GM12878 (cell line): ENCODE results near the gene KDM5B. TPM values are rescaled to one million over a fixed set of nuclear protein-coding genes. Genes with fewer than 3 reads are reported as not detected.

Source experiments
- CEBPZ ChIP-seq: fragments of 150-350 bp; IDR thresholded peaks from 2 replicates; pipeline ENCODE4 v1.6.1; 2016; ENCODE audit warnings: low read depth, low read length
- CREB1 ChIP-seq: IDR thresholded peaks from 2 replicates; pipeline ENCODE4 v1.6.1; 2012; ENCODE audit warnings: low read depth, mild to moderate bottlenecking, inconsistent platforms
- CREM ChIP-seq: IDR thresholded peaks from 2 replicates; pipeline ENCODE4 v1.6.1; 2014; ENCODE audit warnings: antibody characterized with exemption, low read depth
- E2F8 ChIP-seq: fragments of 450-650 bp; IDR thresholded peaks from 2 replicates; pipeline ENCODE4 v1.6.1; 2018; ENCODE audit warnings: mild to moderate bottlenecking, low read depth, moderate library complexity; ENCODE audit not compliant: partially characterized antibody
- FOS ChIP-seq: IDR thresholded peaks from 3 replicates; pipeline ENCODE4 v1.6.1; 2011; ENCODE audit warnings: borderline replicate concordance; ENCODE audit not compliant: insufficient read length; ENCODE audit errors: extremely low read depth
- HCFC1 ChIP-seq: fragments of 150-350 bp; IDR thresholded peaks from 2 replicates; pipeline ENCODE4 v1.6.1; 2014; ENCODE audit warnings: low read length
- HDAC2 ChIP-seq: fragments of 200-600 bp; sonication (generic); IDR thresholded peaks from 2 replicates; pipeline ENCODE4 v1.6.1; 2017
- JUNB ChIP-seq: IDR thresholded peaks from 2 replicates; pipeline ENCODE4 v1.6.1; 2016; ENCODE audit warnings: antibody characterized with exemption, mild to moderate bottlenecking
- JUND ChIP-seq: IDR thresholded peaks from 2 replicates; pipeline ENCODE4 v1.6.1; 2012; ENCODE audit warnings: low read depth, mild to moderate bottlenecking, low read length, improper control_type of control experiment, moderate library complexity
- PAX5 ChIP-seq: IDR thresholded peaks from 2 replicates; pipeline ENCODE4 v1.6.1; 2011; ENCODE audit warnings: low read depth, low read length, borderline replicate concordance
- PML ChIP-seq: IDR thresholded peaks from 2 replicates; pipeline ENCODE4 v1.6.1; 2012; ENCODE audit warnings: low read length, inconsistent platforms
- POLR2AphosphoS2 ChIP-seq: IDR thresholded peaks from 2 replicates; pipeline ENCODE4 v1.6.1; 2011; ENCODE audit warnings: low read depth, mild to moderate bottlenecking, low read length, improper control_type of control experiment, moderate library complexity
- RBBP5 ChIP-seq: fragments of 200-600 bp; sonication (generic); conservative IDR thresholded peaks from 2 replicates; pipeline ENCODE4 v1.6.1; 2016
- SMAD1 ChIP-seq: fragments of 450-650 bp; IDR thresholded peaks from 2 replicates; pipeline ENCODE4 v1.6.1; 2018; ENCODE audit warnings: mild to moderate bottlenecking, low read depth; ENCODE audit not compliant: partially characterized antibody
- SMC3 ChIP-seq: IDR thresholded peaks from 2 replicates; pipeline ENCODE4 v1.6.1; 2011; ENCODE audit warnings: low read length, improper control_type of control experiment, borderline replicate concordance
- SREBF1 ChIP-seq: IDR thresholded peaks from 2 replicates; pipeline ENCODE4 v1.6.1; 2012; ENCODE audit warnings: mild to moderate bottlenecking, low read length
- STAT3 ChIP-seq: IDR thresholded peaks from 2 replicates; pipeline ENCODE4 v1.6.1; 2011; ENCODE audit warnings: low read depth, low read length, improper control_type of control experiment
- TCF3 ChIP-seq: IDR thresholded peaks from 2 replicates; pipeline ENCODE4 v1.6.1; 2012; ENCODE audit warnings: low read depth, mild to moderate bottlenecking, low read length, borderline replicate concordance; ENCODE audit not compliant: insufficient read depth
- USF1 ChIP-seq: IDR thresholded peaks from 2 replicates; pipeline ENCODE4 v1.6.1; 2011; ENCODE audit warnings: borderline replicate concordance, low read depth, mild to moderate bottlenecking, moderate library complexity, mixed read lengths, low read length; ENCODE audit not compliant: insufficient read depth; ENCODE audit errors: extremely low read length
- ZBTB11 ChIP-seq: fragments of 450-650 bp; formaldehyde crosslinking; IDR thresholded peaks from 2 replicates; pipeline ENCODE4 v1.5.0; 2022; ENCODE audit warnings: mild to moderate bottlenecking, missing genetic modification characterization
- polyA plus RNA-seq, 11 experiments: library from polyadenylated mRNA; depleted of rRNA in 4 of 11; unstranded in 6 of 11; stranded (reverse) in 5 of 11; fragments of >200 nt; fragmentation: Nextera tagmentation in 4 of 11; fragmentation: Illumina TruSeq in 1 of 11; extraction: Ambion mirVana in 4 of 11; extraction: Trizol in 1 of 11; gene quantifications; 1 replicate in 1 of 11; 2 replicates in 10 of 11; pipeline versions ENCODE4 v1.2.1 to v1.2.3, GENCODE V29; 2011 to 2016; ENCODE audit warnings: inconsistent platforms in 2 of 11, missing spikeins in 2 of 11, low read depth in 1 of 11
- total RNA-seq, 4 experiments: library from RNA; depleted of rRNA in 3 of 4; stranded (reverse); fragments of >200 nt in 3 of 4; fragmentation: Illumina TruSeq in 1 of 4; extraction: Trizol in 1 of 4; gene quantifications; 2 replicates each; pipeline versions ENCODE4 v1.2.1 to v1.2.3, GENCODE V29; 2013 to 2021

Gene KDM5B
- total and polyA plus RNA-seq, 10 of the 15 experiments (the other 5 are each of a cell fraction or from before 2014, with no cell fraction given), result 1.7 to 26.6 (median 8.1) TPM

GRCh38 chr1:202807926-202808757 lies at the start of gene KDM5B (continued):
- no peak for TF ChIP-seq ZBTB11
- TF ChIP-seq PAX5, result no peak
- no peak; the same call in 1 of the 2 replicates for TF ChIP-seq SMC3
- no peak for TF ChIP-seq HDAC2
- TF ChIP-seq USF1, result no peak
- TF ChIP-seq HCFC1, result no peak
- TF ChIP-seq E2F8, result no peak
- no peak for TF ChIP-seq JUND
- no peak for TF ChIP-seq PML
- TF ChIP-seq SREBF1, result no peak
- no peak for TF ChIP-seq TCF3
- no peak for TF ChIP-seq STAT3
- TF ChIP-seq CREM, result peak; percentile 38; the same call in 1 of the 2 replicates
- no peak for TF ChIP-seq FOS
- TF ChIP-seq POLR2AphosphoS2, result no peak
- TF ChIP-seq CREB1, result peak; percentile 83
- TF ChIP-seq CEBPZ, result no peak
- TF ChIP-seq JUNB, result no peak
- TF ChIP-seq RBBP5, result no peak
- no peak for TF ChIP-seq SMAD1
